ENCODE data around the gene CD19. TPM values are rescaled to one million over a fixed set of nuclear protein-coding genes. Genes with fewer than 3 reads are reported as not detected.
"Not testable (repeated sequence)": the region's sequence is repeated elsewhere in the genome, so short reads cannot be mapped to it uniquely, and the experiment has no call there.

CD19 gene
- polyA plus RNA-seq, 1 experiment = not detected

DNA sequence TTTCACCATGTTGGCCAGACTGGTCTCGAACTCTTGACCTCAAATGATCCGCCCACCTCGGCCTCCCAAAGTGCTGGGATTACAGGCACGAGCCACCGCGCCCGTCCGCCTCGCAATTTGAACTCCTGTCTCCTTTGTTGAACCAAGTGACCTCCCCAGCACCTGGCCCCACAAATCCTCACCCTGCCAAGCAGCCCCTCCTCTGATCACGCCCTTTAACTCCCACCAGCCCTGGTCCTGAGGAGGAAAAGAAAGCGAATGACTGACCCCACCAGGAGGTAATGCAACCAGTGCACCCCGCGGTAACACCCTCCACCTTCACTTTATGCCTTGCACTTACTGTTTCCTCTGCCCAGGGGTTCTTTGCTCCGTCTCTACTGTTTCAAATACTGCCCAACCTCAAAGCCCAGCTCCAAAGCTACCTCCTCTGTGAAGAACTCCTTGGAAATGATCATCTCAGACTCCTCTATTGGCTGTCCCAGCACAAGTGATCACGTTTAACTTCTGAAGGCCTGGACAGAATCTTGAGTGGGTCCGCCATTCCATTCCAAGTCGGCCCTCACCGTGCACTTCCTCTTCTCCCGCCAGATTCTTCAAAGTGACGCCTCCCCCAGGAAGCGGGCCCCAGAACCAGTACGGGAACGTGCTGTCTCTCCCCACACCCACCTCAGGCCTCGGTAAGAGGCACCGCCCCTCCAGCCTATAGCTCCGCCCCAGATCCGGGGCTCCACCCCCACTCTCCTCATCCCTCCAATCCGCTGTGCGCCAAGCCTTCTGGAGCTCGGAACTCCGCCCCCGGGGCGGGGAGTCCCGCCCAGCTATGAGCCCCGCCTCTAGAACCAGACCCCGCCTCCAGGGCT is 4.4 kb downstream of the CD19 start:
- H3K9me3 ChIP-seq (ENCODE audit: control insufficient read depth, insufficient read depth, low read length) = peaks cover 7% of the 10 kb centered on the region; the same call in 1 of the 2 replicates
- ChIA-PET CTCF (interaction anchor here (0.5 to 1.8 kb wide), 2 partner anchors 9 to 744 kb away, joined by 3 to 14 read pairs; no protein-coding TSS in a partner anchor), POLR2A (no interaction called here)
- no peak overlapping the region for H3K4me3 ChIP-seq (ENCODE audit: low read depth, low read length)
- H3K27ac ChIP-seq (ENCODE audit: low read depth, low read length) = no peak overlapping the region
- TF ChIP-seq, protein P1, sequence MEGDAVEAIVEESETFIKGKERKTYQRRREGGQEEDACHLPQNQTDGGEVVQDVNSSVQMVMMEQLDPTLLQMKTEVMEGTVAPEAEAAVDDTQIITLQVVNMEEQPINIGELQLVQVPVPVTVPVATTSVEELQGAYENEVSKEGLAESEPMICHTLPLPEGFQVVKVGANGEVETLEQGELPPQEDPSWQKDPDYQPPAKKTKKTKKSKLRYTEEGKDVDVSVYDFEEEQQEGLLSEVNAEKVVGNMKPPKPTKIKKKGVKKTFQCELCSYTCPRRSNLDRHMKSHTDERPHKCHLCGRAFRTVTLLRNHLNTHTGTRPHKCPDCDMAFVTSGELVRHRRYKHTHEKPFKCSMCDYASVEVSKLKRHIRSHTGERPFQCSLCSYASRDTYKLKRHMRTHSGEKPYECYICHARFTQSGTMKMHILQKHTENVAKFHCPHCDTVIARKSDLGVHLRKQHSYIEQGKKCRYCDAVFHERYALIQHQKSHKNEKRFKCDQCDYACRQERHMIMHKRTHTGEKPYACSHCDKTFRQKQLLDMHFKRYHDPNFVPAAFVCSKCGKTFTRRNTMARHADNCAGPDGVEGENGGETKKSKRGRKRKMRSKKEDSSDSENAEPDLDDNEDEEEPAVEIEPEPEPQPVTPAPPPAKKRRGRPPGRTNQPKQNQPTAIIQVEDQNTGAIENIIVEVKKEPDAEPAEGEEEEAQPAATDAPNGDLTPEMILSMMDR (IDR thresholded peaks at IDR 0.05; ENCODE audit: low read depth, low read length) = no peak
- H3K27me3 ChIP-seq (ENCODE audit: control insufficient read depth, insufficient read depth, low read length) = no peaks in the 10 kb centered on the region
- no peak for DNase-seq (ENCODE audit: low read depth, low spot score)

DNA sequence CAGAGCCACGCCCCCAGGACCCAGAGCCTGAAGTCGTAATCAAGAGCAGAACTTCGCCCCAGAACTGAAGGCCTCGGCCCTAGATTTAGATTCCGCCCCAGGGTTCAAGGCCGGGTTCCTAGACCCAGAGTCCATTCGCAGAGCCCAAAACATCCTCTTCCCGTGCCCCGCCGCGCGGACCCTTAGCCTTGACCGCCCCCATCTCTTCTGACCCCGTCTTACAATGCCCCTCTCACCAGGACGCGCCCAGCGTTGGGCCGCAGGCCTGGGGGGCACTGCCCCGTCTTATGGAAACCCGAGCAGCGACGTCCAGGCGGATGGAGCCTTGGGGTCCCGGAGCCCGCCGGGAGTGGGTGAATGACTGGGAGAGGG is 5.0 kb downstream of the CD19 start:
- ChIA-PET CTCF (interaction anchor here (1.8 kb wide), 1 partner anchor 8 kb away, joined by 14 read pairs; no protein-coding TSS in a partner anchor), POLR2A (no interaction called here)
- Histone ChIP-seq H3K27ac (ENCODE audit: low read depth, low read length) (no peak overlapping the region), H3K27me3 (ENCODE audit: control insufficient read depth, insufficient read depth, low read length) (no peaks in the 10 kb centered on the region), H3K9me3 (ENCODE audit: control insufficient read depth, insufficient read depth, low read length) (peaks cover 7% of the 10 kb centered on the region; the same call in 1 of the 2 replicates), H3K4me3 (ENCODE audit: low read depth, low read length) (no peak overlapping the region)
- no peak for DNase-seq (ENCODE audit: low read depth, low spot score)
- TF ChIP-seq, protein P1 (IDR thresholded peaks at IDR 0.05; ENCODE audit: low read depth, low read length) = no peak

DNA sequence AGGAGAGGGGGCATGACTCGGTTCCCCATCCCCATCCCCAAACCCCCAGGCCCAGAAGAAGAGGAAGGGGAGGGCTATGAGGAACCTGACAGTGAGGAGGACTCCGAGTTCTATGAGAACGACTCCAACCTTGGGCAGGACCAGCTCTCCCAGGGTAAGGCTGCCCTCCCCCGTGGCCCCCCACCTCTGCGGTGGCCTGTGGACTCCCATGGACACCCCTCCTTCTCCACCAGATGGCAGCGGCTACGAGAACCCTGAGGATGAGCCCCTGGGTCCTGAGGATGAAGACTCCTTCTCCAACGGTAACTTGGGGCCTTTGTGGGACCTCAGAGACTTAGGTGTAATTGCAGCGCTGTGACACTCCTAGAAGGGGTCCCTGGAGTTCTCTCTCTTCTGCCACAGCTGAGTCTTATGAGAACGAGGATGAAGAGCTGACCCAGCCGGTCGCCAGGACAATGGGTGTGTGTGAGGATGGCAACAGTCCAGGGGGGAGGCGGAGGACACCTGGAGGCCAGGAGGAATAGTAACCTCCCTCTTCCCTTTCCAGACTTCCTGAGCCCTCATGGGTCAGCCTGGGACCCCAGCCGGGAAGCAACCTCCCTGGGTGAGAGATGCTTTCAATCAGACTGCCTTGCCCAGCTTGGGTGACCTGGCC is 5.6 kb downstream of the CD19 start:
- Histone ChIP-seq H3K9me3 (ENCODE audit: control insufficient read depth, insufficient read depth, low read length) (peaks cover 7% of the 10 kb centered on the region; the same call in 1 of the 2 replicates), H3K27ac (ENCODE audit: low read depth, low read length) (no peak overlapping the region), H3K4me3 (ENCODE audit: low read depth, low read length) (no peak overlapping the region), H3K27me3 (ENCODE audit: control insufficient read depth, insufficient read depth, low read length) (no peaks in the 10 kb centered on the region)
- POLR2A ChIA-PET = no interaction called here
- TF ChIP-seq, protein P1 (IDR thresholded peaks at IDR 0.05; ENCODE audit: low read depth, low read length) = no peak
- CTCF ChIA-PET = no interaction called here
- DNase-seq (ENCODE audit: low read depth, low spot score) = no peak

DNA sequence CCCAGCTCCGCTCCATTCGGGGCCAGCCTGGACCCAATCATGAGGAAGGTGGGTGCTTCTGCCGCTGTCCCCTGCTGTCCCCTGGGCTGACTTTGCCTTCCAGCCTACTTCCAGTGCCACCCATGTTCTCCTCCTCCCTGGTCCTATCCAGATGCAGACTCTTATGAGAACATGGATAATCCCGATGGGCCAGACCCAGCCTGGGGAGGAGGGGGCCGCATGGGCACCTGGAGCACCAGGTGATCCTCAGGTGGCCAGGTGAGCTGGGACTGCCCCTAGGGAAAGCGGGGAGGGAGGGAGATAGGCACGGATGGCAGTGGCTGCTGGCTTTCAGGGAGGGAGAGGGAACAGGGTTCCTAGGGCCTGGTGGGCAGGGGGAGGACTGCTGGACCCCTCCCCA is 7.0 kb downstream of the CD19 start:
- CTCF ChIA-PET = no interaction called here
- no peak for DNase-seq (ENCODE audit: low read depth, low spot score)
- TF ChIP-seq, protein P1 (IDR thresholded peaks at IDR 0.05; ENCODE audit: low read depth, low read length) = no peak

DNA sequence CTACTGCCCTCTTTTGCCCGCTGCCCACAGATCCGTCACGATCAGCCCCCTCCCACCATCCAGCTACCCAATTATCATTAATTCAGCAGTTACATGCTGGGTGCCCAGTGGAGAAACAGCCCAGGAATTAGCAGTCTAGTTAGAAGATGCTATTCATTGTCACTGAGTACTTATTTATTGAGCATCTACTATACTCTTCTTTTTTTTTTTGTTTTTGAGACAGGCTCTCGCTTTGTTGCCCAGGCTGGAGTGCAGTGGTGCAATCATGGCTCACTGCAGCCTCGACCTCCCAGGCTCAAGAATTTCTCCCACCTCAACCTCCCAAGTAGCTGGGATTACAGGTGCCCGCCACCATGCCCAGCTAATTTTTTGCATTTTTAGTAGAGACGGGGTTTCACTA is 8.1 kb downstream of the CD19 start:
- H3K4me3 ChIP-seq (ENCODE audit: low read depth, low read length); DNase-seq (ENCODE audit: low read depth, low spot score); H3K9me3 ChIP-seq (ENCODE audit: control insufficient read depth, insufficient read depth, low read length); H3K27me3 ChIP-seq (ENCODE audit: control insufficient read depth, insufficient read depth, low read length); POLR2A ChIA-PET; CTCF ChIA-PET; H3K27ac ChIP-seq (ENCODE audit: low read depth, low read length): not testable (repeated sequence)

More for the DNA sequence above, 7.0 kb downstream of the CD19 start:
- no peak overlapping the region for H3K27ac ChIP-seq (ENCODE audit: low read depth, low read length)
- peaks cover 7% of the 10 kb centered on the region; the same call in 1 of the 2 replicates for H3K9me3 ChIP-seq (ENCODE audit: control insufficient read depth, insufficient read depth, low read length)
- no peak overlapping the region for H3K4me3 ChIP-seq (ENCODE audit: low read depth, low read length)
- H3K27me3 ChIP-seq (ENCODE audit: control insufficient read depth, insufficient read depth, low read length) = no peaks in the 10 kb centered on the region
- POLR2A ChIA-PET = no interaction called here

Measured in AG04450 (cell line).